Natural killer cell treated with Interleukin-12 subunit alpha and Interleukin-12 subunit beta and Interleukin-15 and Interleukin-18, amount 100 ng/mL, for 72 hours (primary cell): ENCODE measurements around the gene C19orf67. TPM values are rescaled to one million over a fixed set of nuclear protein-coding genes. Genes with fewer than 3 reads are reported as not detected.

Source experiments
- ATAC-seq, 2 donors: fragments of 150-1000 bp; cut with Tn5 transposase in 1 of 2; sonication (Bioruptor Pico), chemical (Tn5 transposase) in 1 of 2; 2 replicates each; pipeline ENCODE4 v1.10.0; 2021
- DNase-seq: peaks from one replicate; pipeline ENCODE4 v3.0.0; 2022; ENCODE audit warnings: low spot score
- H3K27ac Mint-ChIP-seq, 2 donors: 1 replicate in 1 of 2; 2 replicates in 1 of 2; pipeline ENCODE4 v1.8.0; 2022; ENCODE audit warnings: mixed read lengths in 2 of 2, mild to moderate bottlenecking in 1 of 2, moderate library complexity in 1 of 2
- H3K27me3 Mint-ChIP-seq, 2 donors: 1 replicate in 1 of 2; 2 replicates in 1 of 2; pipeline ENCODE4 v1.8.0; 2022; ENCODE audit warnings: mixed read lengths in 2 of 2
- H3K36me3 Mint-ChIP-seq: one replicate; pipeline ENCODE4 v1.8.0; 2022; ENCODE audit warnings: mixed read lengths
- H3K4me1 Mint-ChIP-seq, 2 donors: 1 replicate in 1 of 2; 2 replicates in 1 of 2; pipeline ENCODE4 v1.8.0; 2022; ENCODE audit warnings: low read depth in 2 of 2, mixed read lengths in 2 of 2, mild to moderate bottlenecking in 1 of 2
- H3K4me3 Mint-ChIP-seq: one replicate; pipeline ENCODE4 v1.8.0; 2022; ENCODE audit warnings: mixed read lengths
- H3K9me3 Mint-ChIP-seq: 2 replicates; pipeline ENCODE4 v1.8.0; 2022; ENCODE audit warnings: mixed read lengths
- total RNA-seq, 2 donors: library from RNA; stranded (reverse); gene quantifications; one replicate each; pipeline ENCODE4 v1.2.3, GENCODE V29; 2022

C19orf67 gene
- total RNA-seq, 2 donors from 2014 or later: not detected

DNA sequence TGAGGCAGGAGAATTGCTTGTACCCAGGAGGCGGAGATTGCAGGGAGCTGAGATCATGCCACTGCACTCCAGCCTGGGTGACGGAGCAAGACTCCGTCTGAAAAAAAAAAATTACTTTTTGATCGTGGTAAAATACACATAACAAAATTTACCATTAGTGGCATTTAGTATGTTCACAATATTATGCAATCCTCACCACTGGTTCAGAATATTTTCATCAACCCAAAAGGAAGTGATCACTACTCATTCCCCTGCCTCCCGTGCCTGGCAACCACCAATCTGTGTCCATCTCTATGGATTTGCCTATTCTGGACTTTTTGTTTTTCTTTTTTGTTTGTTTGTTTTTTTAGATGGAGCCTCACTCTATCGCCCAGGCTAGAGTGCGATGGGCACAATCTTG lies 22.5 kb downstream of the C19orf67 start:
- no peak for ATAC-seq
- Mint-ChIP-seq H3K27ac (peak overlapping the region in 1 of 2 donors; percentile 53), H3K36me3 (no peaks in the 10 kb centered on the region), H3K4me1 (peaks cover 8 to 9% of the 10 kb centered on the region in 2 donors), H3K4me3 (no peak overlapping the region), H3K9me3 (no peaks in the 10 kb centered on the region), H3K27me3 (peaks cover 15 to 19% of the 10 kb centered on the region in 2 donors)
- no peak for DNase-seq

DNA sequence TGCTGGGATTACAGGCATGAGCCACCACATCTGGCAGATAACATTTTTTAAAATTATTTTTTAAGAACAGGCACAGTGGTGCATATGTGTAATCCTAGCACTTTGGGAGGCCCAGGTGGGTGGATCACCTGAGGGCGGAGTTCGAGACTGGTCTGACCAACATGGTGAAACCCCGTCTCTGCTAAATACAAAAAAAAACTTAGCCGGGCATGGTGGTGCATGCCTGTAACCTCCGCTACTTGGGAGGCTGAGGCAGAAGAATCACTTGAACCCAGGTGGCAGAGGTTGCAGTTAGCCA lies 23.1 kb downstream of the C19orf67 start:
- DNase-seq (no peak), ATAC-seq (no peak)
- no peaks in the 10 kb centered on the region for H3K36me3 Mint-ChIP-seq
- peaks cover 21 to 24% of the 10 kb centered on the region in 2 donors for H3K27me3 Mint-ChIP-seq
- H3K4me1 Mint-ChIP-seq: peaks cover 14% of the 10 kb centered on the region in 2 donors
- H3K9me3 Mint-ChIP-seq: no peaks in the 10 kb centered on the region
- H3K4me3 Mint-ChIP-seq: no peak overlapping the region
- no peak overlapping the region for H3K27ac Mint-ChIP-seq

DNA sequence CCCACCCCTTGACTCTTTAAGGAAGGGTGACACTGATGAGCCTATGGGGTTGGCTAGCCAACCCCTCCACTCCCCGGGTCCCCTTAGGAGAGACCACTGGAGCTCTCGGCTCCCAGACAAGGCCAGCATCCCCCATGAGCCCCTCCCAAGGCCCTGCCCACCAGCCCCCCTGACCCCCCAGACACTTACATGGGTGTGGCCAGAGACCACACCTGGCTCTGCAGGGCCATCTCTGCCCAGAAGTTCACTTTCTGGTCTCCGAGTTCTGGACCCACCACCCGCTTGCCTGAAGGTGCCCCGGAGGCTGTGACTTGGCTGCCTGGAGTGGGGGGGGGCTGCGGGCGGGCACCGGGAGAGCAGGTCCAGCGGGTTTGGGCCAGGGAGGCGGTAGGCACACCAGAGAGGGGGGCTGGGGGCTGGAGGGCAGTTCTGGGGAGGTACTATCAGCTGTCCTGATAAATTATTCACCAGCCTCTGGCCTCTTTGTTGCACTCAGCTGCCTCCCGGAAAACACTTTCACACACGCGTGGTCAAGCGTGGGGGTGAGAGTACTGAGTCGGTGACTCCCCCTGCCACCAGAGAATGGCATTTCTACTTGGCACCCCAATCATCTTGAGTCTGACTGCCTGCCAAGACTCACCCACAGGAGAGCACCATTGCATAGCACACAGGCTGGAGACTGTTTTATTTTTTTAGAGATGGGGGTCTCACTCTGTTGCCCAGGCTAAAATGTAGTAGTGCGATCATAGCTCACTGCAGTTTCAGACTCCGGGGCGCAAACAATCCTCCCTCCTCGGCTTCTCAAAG lies 23.6 kb downstream of the C19orf67 start, which contains the start of gene PALM3:
Gene PALM3, minus strand, starts transcription at position 326 of the 807 bp plus-strand sequence. Its CDS starts 96 bp downstream, at position 230.
- peaks cover 21 to 24% of the 10 kb centered on the region in 2 donors for H3K27me3 Mint-ChIP-seq
- H3K27ac Mint-ChIP-seq: no peak within 1 kb of the TSS
- H3K9me3 Mint-ChIP-seq: no peaks in the 10 kb centered on the region
- peaks cover 14% of the 10 kb centered on the region in 2 donors for H3K4me1 Mint-ChIP-seq
- H3K36me3 Mint-ChIP-seq: no peaks in the 10 kb centered on the region
- no peak within 1 kb of the TSS for H3K4me3 Mint-ChIP-seq
- ATAC-seq: peak in 1 of 2 donors; percentile 19
- DNase-seq: no peak

GRCh38 chr19:14061081-14061749 lies 24.4 kb downstream of the C19orf67 start:
- DNase-seq: no peak
- no peak overlapping the region for H3K27ac Mint-ChIP-seq
- peaks cover 14% of the 10 kb centered on the region in 2 donors for H3K4me1 Mint-ChIP-seq
- no peaks in the 10 kb centered on the region for H3K9me3 Mint-ChIP-seq
- no peak overlapping the region for H3K4me3 Mint-ChIP-seq
- ATAC-seq: no peak
- peaks cover 21 to 24% of the 10 kb centered on the region in 2 donors for H3K27me3 Mint-ChIP-seq
- no peaks in the 10 kb centered on the region for H3K36me3 Mint-ChIP-seq

GRCh38 chr19:14059652-14060155 lies 25.9 kb downstream of the C19orf67 start:
- Mint-ChIP-seq H3K4me1 (peaks cover 14% of the 10 kb centered on the region in 2 donors), H3K27me3 (peaks cover 21 to 24% of the 10 kb centered on the region in 2 donors), H3K36me3 (no peaks in the 10 kb centered on the region), H3K27ac (no peak overlapping the region), H3K4me3 (no peak overlapping the region), H3K9me3 (no peaks in the 10 kb centered on the region)
- DNase-seq: no peak
- ATAC-seq: no peak

- peaks cover 14% of the 10 kb centered on the region in 2 donors for H3K4me1 Mint-ChIP-seq
- peak; percentile 61 for DNase-seq
- H3K9me3 Mint-ChIP-seq: no peaks in the 10 kb centered on the region
- no peak for ATAC-seq
- peaks cover 21 to 24% of the 10 kb centered on the region in 2 donors for H3K27me3 Mint-ChIP-seq
- no peak overlapping the region for H3K27ac Mint-ChIP-seq
- peak overlapping the region; percentile 58 for H3K4me3 Mint-ChIP-seq
- H3K36me3 Mint-ChIP-seq: no peaks in the 10 kb centered on the region
These were observed 26.5 kb downstream of the C19orf67 start for GRCh38 chr19:14059093-14059480.

DNA sequence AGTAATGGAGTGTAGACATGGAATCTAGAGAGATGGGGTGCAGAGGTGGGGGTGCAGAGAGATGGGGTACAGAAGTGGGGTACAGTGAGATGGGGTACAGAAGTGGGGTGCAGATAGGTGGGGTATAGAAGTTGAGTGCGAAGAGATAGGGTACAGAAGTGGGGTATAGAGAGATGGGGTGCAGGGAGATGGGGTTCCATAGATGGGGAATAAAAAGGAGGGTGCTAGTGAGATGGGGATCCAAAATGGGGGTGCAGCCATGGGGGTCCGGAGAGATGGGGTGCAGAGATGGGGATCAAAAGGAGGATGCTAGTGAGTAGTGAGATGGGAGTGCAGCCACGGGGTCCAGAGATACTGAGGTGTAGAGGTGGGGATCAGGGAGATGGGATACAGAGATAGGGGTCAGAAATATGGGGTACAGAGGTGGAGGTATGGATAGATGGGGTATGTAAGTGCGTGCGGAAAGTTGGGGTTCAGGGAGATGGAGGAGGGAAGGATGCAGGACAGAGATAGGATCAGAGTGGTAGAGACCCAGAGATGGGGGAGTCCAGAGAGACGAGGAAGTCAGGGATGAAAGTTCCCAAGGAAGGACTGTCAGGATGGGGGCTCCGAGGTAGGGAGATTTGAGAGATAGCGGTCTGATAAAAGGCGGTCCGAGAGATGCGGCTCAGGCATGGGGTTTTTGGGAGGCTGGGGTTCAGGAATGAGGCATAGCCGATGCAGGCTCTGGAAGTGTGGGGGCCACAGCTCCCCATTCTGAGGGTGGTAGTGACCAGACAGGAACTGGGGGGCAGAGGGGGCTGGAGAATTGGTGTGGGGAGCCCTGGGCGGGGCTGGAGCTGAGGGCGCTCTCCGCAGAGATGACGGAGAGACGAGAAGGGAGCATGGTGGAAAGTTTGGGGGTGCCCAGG lies 27.1 kb downstream of the C19orf67 start:
- Mint-ChIP-seq H3K9me3 (no peaks in the 10 kb centered on the region), H3K4me3 (peak overlapping the region; percentile 58), H3K4me1 (peaks cover 14% of the 10 kb centered on the region in 2 donors), H3K27ac (no peak overlapping the region), H3K27me3 (peaks cover 21 to 24% of the 10 kb centered on the region in 2 donors), H3K36me3 (no peaks in the 10 kb centered on the region)
- DNase-seq (no peak), ATAC-seq (no peak)

DNA sequence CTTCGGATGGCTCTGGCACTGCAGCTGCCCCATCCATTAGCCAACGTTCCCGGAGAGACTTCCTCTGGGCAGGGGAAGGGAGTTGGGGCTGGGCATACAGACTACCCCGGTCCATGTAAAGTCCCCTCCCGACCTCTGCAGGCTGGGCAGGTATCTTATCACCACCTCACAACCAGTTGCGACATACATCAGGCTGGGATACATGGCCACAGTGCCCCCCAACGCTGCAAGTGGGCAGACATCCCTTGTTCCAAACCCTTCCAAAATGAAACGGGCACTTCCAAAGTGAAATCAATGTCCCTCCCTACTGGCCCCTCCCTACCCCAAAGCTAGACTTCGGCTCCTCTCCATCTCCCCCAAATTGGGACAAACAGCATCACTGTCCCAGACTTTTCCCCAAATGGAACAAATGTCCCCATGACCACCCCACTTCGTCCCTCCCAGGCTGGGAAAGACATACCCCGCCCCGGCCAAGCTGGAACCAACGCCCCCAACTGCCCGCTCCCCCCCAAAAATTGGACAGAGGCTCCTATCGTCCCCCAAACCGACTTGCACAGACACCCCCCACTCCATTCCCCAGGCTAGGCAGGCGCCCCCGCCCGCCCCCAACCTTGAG lies 28.7 kb downstream of the C19orf67 start:
- Mint-ChIP-seq H3K9me3 (no peaks in the 10 kb centered on the region), H3K4me1 (peaks cover 14% of the 10 kb centered on the region in 2 donors), H3K4me3 (no peak overlapping the region), H3K27ac (no peak overlapping the region), H3K36me3 (peaks cover 4% of the 10 kb centered on the region), H3K27me3 (peaks cover 21 to 24% of the 10 kb centered on the region in 2 donors)
- DNase-seq (no peak), ATAC-seq (no peak)

- H3K4me3 Mint-ChIP-seq: no peak overlapping the region
- H3K9me3 Mint-ChIP-seq: no peaks in the 10 kb centered on the region
- peaks cover 4% of the 10 kb centered on the region for H3K36me3 Mint-ChIP-seq
- H3K27ac Mint-ChIP-seq: no peak overlapping the region
- DNase-seq: no peak
- H3K4me1 Mint-ChIP-seq: peaks cover 14% of the 10 kb centered on the region in 2 donors
- no peak for ATAC-seq
- peaks cover 21 to 24% of the 10 kb centered on the region in 2 donors for H3K27me3 Mint-ChIP-seq
These were observed 29.4 kb downstream of the C19orf67 start for GRCh38 chr19:14056069-14056666.

GRCh38 chr19:14055396-14055795 lies 30.2 kb downstream of the C19orf67 start:
- ATAC-seq (no peak), DNase-seq (no peak)
- H3K27me3 Mint-ChIP-seq: peaks cover 21 to 24% of the 10 kb centered on the region in 2 donors
- no peak overlapping the region for H3K4me3 Mint-ChIP-seq
- no peak overlapping the region for H3K27ac Mint-ChIP-seq
- no peaks in the 10 kb centered on the region for H3K9me3 Mint-ChIP-seq
- peaks cover 14% of the 10 kb centered on the region in 2 donors for H3K4me1 Mint-ChIP-seq
- H3K36me3 Mint-ChIP-seq: peaks cover 4% of the 10 kb centered on the region

- ATAC-seq: no peak
- Mint-ChIP-seq H3K36me3 (peaks cover 4% of the 10 kb centered on the region), H3K27ac (no peak overlapping the region), H3K9me3 (no peaks in the 10 kb centered on the region), H3K27me3 (peaks cover 18 to 21% of the 10 kb centered on the region in 2 donors), H3K4me3 (no peak overlapping the region), H3K4me1 (peaks cover 14% of the 10 kb centered on the region in 2 donors)
- no peak for DNase-seq
These were observed 30.9 kb downstream of the C19orf67 start for GRCh38 chr19:14054721-14055120.

- no peak for ATAC-seq
- Mint-ChIP-seq H3K9me3 (no peaks in the 10 kb centered on the region), H3K27ac (no peak overlapping the region), H3K4me1 (peaks cover 14% of the 10 kb centered on the region in 2 donors), H3K27me3 (peaks cover 15 to 16% of the 10 kb centered on the region in 2 donors), H3K36me3 (peaks cover 4% of the 10 kb centered on the region), H3K4me3 (no peak overlapping the region)
- no peak for DNase-seq
These were observed 31.5 kb downstream of the C19orf67 start for GRCh38 chr19:14054099-14054498.

GRCh38 chr19:14053500-14053899 lies 32.1 kb downstream of the C19orf67 start:
- H3K27me3 Mint-ChIP-seq: peaks cover 10% of the 10 kb centered on the region in 2 donors
- no peak for ATAC-seq
- no peak overlapping the region for H3K27ac Mint-ChIP-seq
- peaks cover 4% of the 10 kb centered on the region for H3K36me3 Mint-ChIP-seq
- H3K4me3 Mint-ChIP-seq: no peak overlapping the region
- no peak for DNase-seq
- H3K4me1 Mint-ChIP-seq: peaks cover 10% of the 10 kb centered on the region in 2 donors
- no peaks in the 10 kb centered on the region for H3K9me3 Mint-ChIP-seq
